GM12892 (cell line): Measurements from ENCODE around the gene PTGES3.
"Not testable (repeated sequence)": the region's sequence is repeated elsewhere in the genome, so short reads cannot be mapped to it uniquely, and the experiment has no call there.

ENCODE experiments used
- POLR2A ChIP-seq: IDR thresholded peaks from 2 replicates; pipeline ENCODE4 v1.6.1; 2011; ENCODE audit warnings: low read depth, low read length, control low read depth
- POLR2AphosphoS5 ChIP-seq: IDR thresholded peaks from 2 replicates; pipeline ENCODE4 v1.6.1; 2011; ENCODE audit warnings: low read depth, low read length, control low read depth
- TAF1 ChIP-seq: IDR thresholded peaks from 2 replicates; pipeline ENCODE4 v1.6.1; 2011; ENCODE audit warnings: low read depth, mild to moderate bottlenecking, control low read depth, low read length, borderline replicate concordance

DNA sequence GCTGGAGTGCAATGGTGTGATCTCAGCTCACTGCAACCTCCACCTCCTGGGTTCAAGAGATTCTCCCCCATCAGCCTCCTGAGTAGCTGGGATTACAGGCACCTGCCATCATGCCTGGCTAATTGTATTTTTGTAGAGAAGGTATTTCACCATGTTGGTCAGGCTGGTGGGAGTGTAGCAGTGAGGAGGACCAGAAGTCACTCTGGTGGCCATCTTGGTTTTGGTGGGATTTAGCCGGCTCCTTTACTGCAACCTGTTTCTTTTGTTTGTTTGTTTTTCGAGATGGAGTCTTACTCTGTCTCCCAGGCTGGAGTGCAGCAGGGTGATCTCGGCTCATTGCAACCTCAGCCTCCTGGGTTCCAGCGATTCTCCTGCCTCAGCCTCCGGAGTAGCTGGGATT is 16.4 kb upstream of the PTGES3 start:
- not testable (repeated sequence) for TF ChIP-seq POLR2A, POLR2AphosphoS5, TAF1
